Pancreas (tissue), 10 donors: ENCODE results near the gene PDGFA. TPM values are rescaled to one million over a fixed set of nuclear protein-coding genes. Genes with fewer than 3 reads are reported as not detected.

Source experiments
- ATAC-seq, 4 donors: fragments of 200-7000 bp; cut with Tn5 transposase; one replicate each; pipeline versions ENCODE4 v1.8.0 to v1.9.1; 2020; ENCODE audit warnings: mild to moderate bottlenecking in 4 of 4, moderate library complexity in 4 of 4
- DNase-seq, 6 donors: peaks; one replicate each; pipeline ENCODE4 v3.0.0-alpha.2; 2020
- FAIRE-seq: peaks from 2 replicates; lab custom pipeline; 2012; peaks lifted over from hg19 to GRCh38; lab: Jason Lieb, UNC
- H3K27ac ChIP-seq, 4 donors: fragments of 200-600 bp; sonication (generic); 1 replicate in 3 of 4; 2 replicates in 1 of 4; pipeline versions ENCODE4 v1.5.0 to v1.8.0; 2020
- H3K27me3 ChIP-seq, 4 donors: fragments of 200-600 bp; one replicate each; pipeline ENCODE4 v1.8.0; 2021
- H3K36me3 ChIP-seq, 3 donors: fragments of 200-600 bp; sonication (generic) in 1 of 3; one replicate each; pipeline versions ENCODE4 v1.5.0 to v1.8.0; 2020 to 2021
- H3K4me1 ChIP-seq, 3 donors: fragments of 200-600 bp; one replicate each; pipeline ENCODE4 v1.8.0; 2021
- H3K4me3 ChIP-seq, 4 donors: fragments of 200-600 bp; sonication (generic) in 2 of 4; one replicate each; pipeline versions ENCODE4 v1.5.0 to v1.8.0; 2020 to 2021
- H3K9me3 ChIP-seq, 4 donors: fragments of 200-600 bp; one replicate each; pipeline ENCODE4 v1.8.0; 2021
- WGBS, 2 donors: extraction: QIAGEN DNeasy Blood & Tissue Kit; methylation state at CpG; one replicate each; pipeline ENCODE4 v1.1.7; 2013; 5-methylcytosine and 5-hydroxymethylcytosine counted together
- intact Hi-C, 3 donors: fragments of 100-400 bp; cut with DNase I; formaldehyde crosslinking; loops; one replicate each; pipeline versions ENCODE4 v1.11.1 to v1.14.2; 2022
- polyA plus RNA-seq, 2 donors: library from polyadenylated mRNA; stranded (reverse); fragments of 200-250 nt; gene quantifications; one replicate each; pipeline ENCODE4 v1.2.3, GENCODE V29; 2013
- total RNA-seq, 6 donors: library from RNA; stranded (reverse); fragmentation: NEBNext Ultra II Directional in 4 of 6; extraction: Animal tissue kit (Norgen Biotek cat#: 25700) in 4 of 6; gene quantifications; one replicate each; pipeline versions ENCODE4 v1.2.1 to v1.2.4, GENCODE V29; 2021 to 2023
- TF ChIP-seq, protein P1 (sequence below), 4 donors: fragments of 200-600 bp; sonication (generic) in 3 of 4; IDR thresholded peaks; one replicate each; pipeline versions ENCODE4 v1.5.0 to v1.8.0; 2021; ENCODE audit warnings: antibody characterized with exemption in 4 of 4
- donor health status: healthy with polysubstance abuse.
- donor health status: DM: no; HTN: no; CAD: no; lungs with moderate emphysema.
- donor health status: DM: no; HTN: no; CAD: no.
- donor health status: control.
- donor health status: control.
- donor health status: Bipolar disorder and iron deficiency.
- donor health status: DM: yes; HTN: yes; CAD: no.
- donor health status: DM: no; HTN: no; CAD: no.
- donor health status: DM: no; HTN: no; CAD: no.
- donor health status: DM: yes; HTN: yes; CAD: no.

Gene PDGFA
- total and polyA plus RNA-seq, 8 donors: 53.3 to 175 (median 65.6) TPM

DNA sequence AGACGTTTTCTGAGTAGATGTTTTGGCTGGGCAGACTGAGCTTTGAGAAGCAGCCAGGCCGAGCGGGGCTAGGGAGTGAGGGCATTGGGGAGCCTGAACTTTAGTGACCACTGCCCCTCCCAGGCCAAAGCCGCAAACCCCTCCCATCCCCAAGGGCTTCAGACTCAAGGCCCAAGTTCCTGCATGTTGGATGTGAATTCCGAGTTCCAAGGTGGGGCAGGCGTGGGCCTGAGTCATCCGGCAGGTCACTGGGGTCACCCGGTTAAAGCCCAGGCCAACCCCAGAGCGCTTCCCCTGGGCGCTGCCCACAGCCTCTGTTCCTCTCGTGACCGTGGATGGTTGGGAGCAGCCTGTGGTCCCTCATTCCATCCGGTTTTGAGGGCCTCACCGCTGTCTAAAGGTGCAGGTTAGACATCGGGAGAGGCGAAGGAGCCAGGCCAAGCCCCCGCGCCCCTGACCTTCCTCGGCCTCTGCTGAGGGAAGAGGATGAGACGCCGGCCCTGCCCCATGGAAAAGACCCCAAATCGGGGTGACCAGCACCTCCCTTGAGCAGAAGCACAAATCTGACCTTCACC lies 6.9 kb upstream of the PDGFA start:
- peaks cover 0 to 2% (median 2%) of the 10 kb centered on the region in 3 donors for H3K4me1 ChIP-seq
- no peak overlapping the region for H3K27ac ChIP-seq
- H3K36me3 ChIP-seq: no peaks in the 10 kb centered on the region
- FAIRE-seq: no peak
- peak in 2 of 6 donors; percentile 34 to 63 for DNase-seq
- no peaks in the 10 kb centered on the region for H3K27me3 ChIP-seq
- H3K9me3 ChIP-seq: no peaks in the 10 kb centered on the region
- intact Hi-C loops: loop anchor here in 1 of 3 donors (10.0 kb wide), 1 partner anchor 198 kb away; the partner anchor contains the start of genes DNAAF5 and PRKAR1B
- no peak overlapping the region for H3K4me3 ChIP-seq
- TF ChIP-seq, protein P1, sequence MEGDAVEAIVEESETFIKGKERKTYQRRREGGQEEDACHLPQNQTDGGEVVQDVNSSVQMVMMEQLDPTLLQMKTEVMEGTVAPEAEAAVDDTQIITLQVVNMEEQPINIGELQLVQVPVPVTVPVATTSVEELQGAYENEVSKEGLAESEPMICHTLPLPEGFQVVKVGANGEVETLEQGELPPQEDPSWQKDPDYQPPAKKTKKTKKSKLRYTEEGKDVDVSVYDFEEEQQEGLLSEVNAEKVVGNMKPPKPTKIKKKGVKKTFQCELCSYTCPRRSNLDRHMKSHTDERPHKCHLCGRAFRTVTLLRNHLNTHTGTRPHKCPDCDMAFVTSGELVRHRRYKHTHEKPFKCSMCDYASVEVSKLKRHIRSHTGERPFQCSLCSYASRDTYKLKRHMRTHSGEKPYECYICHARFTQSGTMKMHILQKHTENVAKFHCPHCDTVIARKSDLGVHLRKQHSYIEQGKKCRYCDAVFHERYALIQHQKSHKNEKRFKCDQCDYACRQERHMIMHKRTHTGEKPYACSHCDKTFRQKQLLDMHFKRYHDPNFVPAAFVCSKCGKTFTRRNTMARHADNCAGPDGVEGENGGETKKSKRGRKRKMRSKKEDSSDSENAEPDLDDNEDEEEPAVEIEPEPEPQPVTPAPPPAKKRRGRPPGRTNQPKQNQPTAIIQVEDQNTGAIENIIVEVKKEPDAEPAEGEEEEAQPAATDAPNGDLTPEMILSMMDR (IDR thresholded peaks at IDR 0.05): no peak
- no peak for ATAC-seq
- WGBS, 2 donors: 91 to 92% methylated on average over 22 of the region's 22 CpGs

DNA sequence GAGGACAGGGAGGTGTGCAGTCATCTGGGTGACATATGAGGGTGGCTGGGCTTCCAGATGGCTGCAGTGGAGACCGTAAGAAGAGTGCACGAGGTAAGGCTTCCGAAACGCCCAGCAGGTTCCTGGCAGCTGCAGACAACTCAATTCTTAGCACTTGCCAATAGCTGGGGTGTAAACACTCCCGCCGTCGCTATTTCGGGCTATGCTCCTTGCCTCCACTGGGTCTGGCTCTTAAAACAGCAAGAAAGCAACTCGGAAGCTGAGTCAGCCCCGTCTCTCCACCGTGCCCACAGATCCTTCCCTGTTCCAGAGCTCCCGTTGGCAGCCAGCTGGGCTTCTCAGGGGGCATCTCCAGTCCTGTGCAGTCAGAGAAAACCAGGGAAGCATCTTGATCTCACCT lies 6.1 kb upstream of the PDGFA start:
- H3K27me3 ChIP-seq: no peaks in the 10 kb centered on the region
- intact Hi-C loops: loop anchor here in 1 of 3 donors (10.0 kb wide), 1 partner anchor 199 kb away; the partner anchor contains the start of genes DNAAF5 and PRKAR1B
- TF ChIP-seq, protein P1 (IDR thresholded peaks at IDR 0.05): no peak
- no peak overlapping the region for H3K4me3 ChIP-seq
- H3K4me1 ChIP-seq: peaks cover 0 to 10% (median 9%) of the 10 kb centered on the region in 3 donors
- DNase-seq (peak in 1 of 6 donors; percentile 26), FAIRE-seq (no peak), ATAC-seq (no peak)
- H3K9me3 ChIP-seq: no peaks in the 10 kb centered on the region
- 82 to 94% methylated on average over 12 of the region's 12 CpGs for WGBS, 2 donors
- H3K36me3 ChIP-seq: no peaks in the 10 kb centered on the region
- no peak overlapping the region for H3K27ac ChIP-seq

- intact Hi-C loops: loop anchor here in 1 of 3 donors (10.0 kb wide), 1 partner anchor 200 kb away; the partner anchor contains the start of genes DNAAF5 and PRKAR1B
- 89 to 93% methylated on average over 9 of the region's 9 CpGs for WGBS, 2 donors
- ATAC-seq: no peak
These were observed 5.2 kb upstream of the PDGFA start for GRCh38 chr7:524800-525199.

GRCh38 chr7:523347-524336 lies 4.0 kb upstream of the PDGFA start:
- Histone ChIP-seq H3K27ac (peak overlapping the region in 2 of 4 donors; percentile 48 to 71), H3K4me1 (peaks cover 0 to 14% (median 9%) of the 10 kb centered on the region in 3 donors), H3K9me3 (no peaks in the 10 kb centered on the region), H3K36me3 (no peaks in the 10 kb centered on the region), H3K27me3 (no peaks in the 10 kb centered on the region), H3K4me3 (peak overlapping the region in 2 of 4 donors; percentile 56 to 61)
- TF ChIP-seq, protein P1 (IDR thresholded peaks at IDR 0.05): no peak
- DNase-seq: peak in 2 of 6 donors; percentile 74
- no peak for ATAC-seq
- FAIRE-seq: no peak
- intact Hi-C loops: loop anchor here in 1 of 3 donors (10.0 kb wide), 1 partner anchor 201 kb away; the partner anchor contains the start of genes DNAAF5 and PRKAR1B
- WGBS, 2 donors: 83 to 85% methylated on average over 28 of the region's 28 CpGs

More at GRCh38 chr7:524800-525199, 5.2 kb upstream of the PDGFA start:
- no peak overlapping the region for H3K27ac ChIP-seq
- FAIRE-seq: no peak
- H3K36me3 ChIP-seq: no peaks in the 10 kb centered on the region
- DNase-seq: no peak
- H3K4me3 ChIP-seq: no peak overlapping the region
- TF ChIP-seq, protein P1 (IDR thresholded peaks at IDR 0.05): no peak
- no peaks in the 10 kb centered on the region for H3K9me3 ChIP-seq
- H3K27me3 ChIP-seq: no peaks in the 10 kb centered on the region
- peaks cover 0 to 14% (median 9%) of the 10 kb centered on the region in 3 donors for H3K4me1 ChIP-seq
